ENCODE measurements around the gene ANKRD33.
A peak's percentile ranks its signal among the peaks of the same experiment; 100 is the strongest.
"Not testable (repeated sequence)": the region's sequence is repeated elsewhere in the genome, so short reads cannot be mapped to it uniquely, and the experiment has no call there.

Gene ANKRD33

GRCh38 chr12:51883998-51884675, 3.8 kb upstream of the ANKRD33 start:
- DNase-seq = no peak

DNA sequence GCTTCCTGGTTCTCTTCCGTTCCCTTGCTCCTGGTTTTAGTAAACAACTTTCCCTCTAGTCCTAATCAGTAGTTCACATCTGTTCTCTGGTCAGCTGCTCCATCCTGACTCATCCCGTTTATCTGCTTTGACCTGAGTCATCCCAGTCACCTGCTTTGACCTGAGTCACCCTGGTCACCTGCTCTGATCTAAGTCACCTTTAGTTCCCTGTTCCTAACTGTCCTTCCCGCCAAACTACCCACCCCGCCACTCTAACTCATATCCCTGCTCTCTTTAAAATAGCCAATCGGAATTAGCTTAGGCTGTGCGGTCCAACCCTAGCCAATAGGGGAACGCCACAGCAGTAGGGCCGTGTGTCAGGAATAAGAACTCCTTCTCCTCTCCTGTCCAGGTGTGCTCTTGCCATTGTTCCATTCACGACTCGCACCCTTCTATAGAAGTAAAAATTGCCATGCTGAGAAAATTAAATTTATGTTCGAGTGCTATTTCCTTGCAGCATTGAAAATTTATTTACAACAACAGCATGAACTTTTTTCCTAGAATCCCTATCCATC, 3.1 kb upstream of the ANKRD33 start:
- no peak for DNase-seq

GRCh38 chr12:51885294-51886020, 2.4 kb upstream of the ANKRD33 start:
- not testable (repeated sequence) for DNase-seq

DNA sequence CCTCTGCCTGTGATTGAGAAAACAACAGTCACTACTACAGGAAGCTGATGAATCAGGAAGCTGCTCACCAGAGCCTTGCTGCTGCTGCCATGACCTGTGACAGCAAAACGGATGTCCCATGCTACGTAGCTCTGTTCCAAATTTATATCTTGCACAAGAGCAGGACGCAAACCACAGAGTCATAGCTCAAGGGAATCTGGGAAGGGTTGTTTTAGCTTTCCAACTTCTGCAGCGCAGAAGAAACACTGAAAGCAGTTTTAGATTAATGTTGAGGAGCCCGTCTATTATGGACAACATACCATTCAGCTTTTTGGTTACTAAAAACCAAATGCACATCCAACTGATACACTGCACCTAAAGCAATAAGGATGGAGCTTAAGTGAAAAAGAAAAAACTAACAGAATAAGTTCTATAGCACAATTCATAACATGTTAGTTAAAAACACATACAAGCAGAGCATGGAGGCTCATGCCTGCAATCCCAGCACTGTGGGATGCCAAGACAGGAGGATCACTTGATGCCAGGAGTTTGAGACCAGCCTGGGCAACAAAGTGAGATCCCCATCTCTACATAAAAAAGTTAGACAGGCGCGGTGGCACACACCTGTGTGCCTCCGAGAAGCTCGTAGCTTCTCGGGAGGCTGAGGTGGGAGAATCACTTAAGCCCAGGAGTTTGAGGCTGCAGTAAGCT, 1.7 kb upstream of the ANKRD33 start:
- DNase-seq = peak; percentile 95

DNA sequence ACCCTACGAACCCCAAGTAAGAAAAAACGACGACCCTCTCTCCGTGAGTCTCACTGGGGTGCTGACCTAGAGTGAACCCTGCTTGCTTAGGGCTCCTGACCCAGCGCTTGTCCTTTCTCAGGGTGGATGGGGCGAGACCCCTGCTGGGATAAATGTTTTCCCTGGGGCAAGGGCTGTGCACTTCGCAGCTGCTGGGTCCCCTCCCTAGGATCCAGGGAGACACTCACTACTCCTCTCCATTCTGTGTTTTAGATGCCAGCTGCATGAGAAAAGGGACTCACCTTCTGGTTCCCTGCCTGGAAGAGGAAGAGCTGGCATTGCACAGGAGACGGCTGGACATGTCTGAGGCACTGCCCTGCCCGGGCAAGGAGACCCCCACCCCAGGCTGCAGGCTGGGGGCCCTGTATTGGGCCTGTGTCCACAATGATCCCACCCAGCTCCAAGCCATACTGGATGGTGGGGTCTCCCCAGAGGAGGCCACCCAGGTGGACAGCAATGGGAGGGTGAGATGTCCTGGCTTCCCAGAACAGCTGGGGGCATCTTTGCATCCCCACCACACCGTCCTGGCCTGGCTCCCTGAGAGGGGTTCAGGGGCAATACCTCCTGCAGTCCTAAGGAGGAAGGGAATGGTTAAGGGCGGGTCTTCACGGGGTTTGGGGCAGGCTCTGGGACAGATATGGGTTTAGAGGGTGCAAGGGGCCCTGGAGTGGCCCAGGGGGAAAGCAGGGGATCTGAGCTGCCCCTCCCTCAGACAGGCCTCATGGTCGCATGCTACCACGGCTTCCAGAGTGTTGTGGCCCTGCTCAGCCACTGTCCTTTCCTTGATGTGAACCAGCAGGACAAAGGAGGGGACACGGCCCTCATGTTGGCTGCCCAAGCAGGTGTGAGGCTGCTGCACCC, 663 bp downstream of the ANKRD33 start:
- no peak for DNase-seq

GRCh38 chr12:51889216-51890132, 1.6 kb downstream of the ANKRD33 start:
- DNase-seq = no peak

DNA sequence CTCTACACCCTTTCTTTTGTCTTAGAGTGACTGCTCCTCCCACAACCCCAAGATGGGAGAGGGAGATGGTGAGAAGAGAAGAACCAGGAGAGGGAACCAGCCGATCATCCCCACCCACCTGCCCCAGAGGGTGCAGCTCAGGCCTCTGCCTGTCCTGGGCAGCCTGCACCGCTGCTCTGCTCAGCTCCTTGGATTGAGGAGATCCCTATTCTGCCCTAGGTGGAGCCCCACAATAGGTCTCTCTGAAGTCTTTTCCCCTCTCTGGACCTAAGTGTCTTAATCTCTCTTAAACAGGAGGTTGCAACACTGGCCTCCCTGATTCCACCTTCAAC, 2.2 kb downstream of the ANKRD33 start:
- no peak for DNase-seq

- DNase-seq = no peak
These were observed 2.7 kb downstream of the ANKRD33 start for GRCh38 chr12:51890511-51891171.

DNA sequence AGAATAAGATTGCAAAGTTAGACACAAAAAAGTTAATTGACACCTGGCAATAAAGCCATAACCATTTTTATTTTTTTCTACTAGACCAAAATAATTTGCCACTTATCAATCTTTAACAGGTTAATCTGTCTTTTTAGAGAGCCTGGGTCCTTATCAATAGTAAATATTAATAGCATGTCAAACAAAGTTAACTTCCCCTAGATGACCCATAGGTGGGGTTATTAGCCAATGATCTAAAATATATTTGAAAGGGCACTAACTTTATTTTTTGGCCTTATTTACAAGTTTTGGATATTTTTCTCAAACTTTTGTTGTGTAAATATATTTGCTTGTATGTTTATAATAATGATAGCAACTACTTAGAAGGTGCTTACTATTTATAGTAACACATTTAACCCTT, 3.9 kb downstream of the ANKRD33 start:
- peak; percentile 49 for DNase-seq

GRCh38 chr12:51893786-51894185, 5.9 kb downstream of the ANKRD33 start:
- DNase-seq = no peak

DNA sequence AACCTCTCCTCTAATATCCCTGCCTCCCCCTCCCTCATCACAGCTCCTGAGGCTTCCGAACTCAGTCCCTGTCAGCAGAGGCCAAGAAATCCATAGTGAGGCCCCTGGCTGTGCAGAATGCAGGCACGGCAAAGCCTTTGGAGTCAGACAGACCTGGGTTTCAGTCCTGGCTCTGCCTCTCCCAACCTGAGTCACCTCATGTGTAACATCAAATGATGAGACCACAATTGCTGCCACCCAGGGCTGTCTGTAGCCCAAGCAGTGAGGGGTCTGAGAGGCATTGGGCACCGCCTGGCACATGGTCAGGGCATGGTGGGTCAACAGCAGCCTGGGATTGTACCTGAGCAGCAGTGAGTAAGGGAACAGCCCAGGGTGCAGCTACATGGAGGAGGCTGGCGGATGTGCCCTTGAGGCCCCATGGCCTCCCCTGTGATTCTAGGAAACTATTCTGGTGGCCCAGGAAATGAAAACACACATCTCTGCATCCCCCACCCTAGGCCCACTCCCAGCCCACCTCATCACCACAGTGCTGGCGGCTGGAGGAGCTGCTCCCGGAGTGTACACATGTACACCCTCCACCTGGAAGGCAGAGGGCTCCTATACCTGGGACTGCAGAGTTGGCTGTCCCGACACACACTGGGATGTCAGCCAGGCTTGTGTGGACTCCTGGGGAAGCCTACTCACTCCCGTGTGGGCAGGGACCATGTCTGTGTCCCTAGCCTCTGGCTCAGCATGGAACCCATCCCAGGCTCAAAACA, 7.7 kb downstream of the ANKRD33 start:
- DNase-seq = no peak

- no peak for DNase-seq
These were observed 8.3 kb downstream of the ANKRD33 start for GRCh38 chr12:51896236-51896635.

GRCh38 chr12:51897181-51897580, 9.3 kb downstream of the ANKRD33 start:
- no peak for DNase-seq

- no peak for DNase-seq
These were observed 10.6 kb downstream of the ANKRD33 start for GRCh38 chr12:51898506-51898905.

- peak; percentile 56 for DNase-seq
These were observed 11.0 kb downstream of the ANKRD33 start for GRCh38 chr12:51898937-51899336.

- DNase-seq = no peak
These were observed 12.5 kb downstream of the ANKRD33 start for GRCh38 chr12:51900323-51900889.

- no peak for DNase-seq
These were observed 13.4 kb downstream of the ANKRD33 start for GRCh38 chr12:51901121-51901817.

GRCh38 chr12:51901881-51902280, 14.0 kb downstream of the ANKRD33 start:
- DNase-seq = no peak

- peak; percentile 56 for DNase-seq
These were observed 17.1 kb downstream of the ANKRD33 start for GRCh38 chr12:51904951-51905470.
